ENCODE measurements around the gene CACNA1D.

Gene CACNA1D

GRCh38 chr3:53754325-53754724 lies 259.9 kb downstream of the CACNA1D start:
- no peak for DNase-seq (ENCODE audit: low spot score)

- no peak for DNase-seq (ENCODE audit: low spot score)
These were observed 264.4 kb downstream of the CACNA1D start for GRCh38 chr3:53758846-53759245.

GRCh38 chr3:53763353-53763752 lies 268.9 kb downstream of the CACNA1D start:
- DNase-seq (ENCODE audit: low spot score) = no peak

- DNase-seq (ENCODE audit: low spot score) = no peak
These were observed 269.8 kb downstream of the CACNA1D start for GRCh38 chr3:53764026-53764775.

- DNase-seq (ENCODE audit: low spot score) = no peak
These were observed 271.3 kb downstream of the CACNA1D start for GRCh38 chr3:53765753-53766152.

GRCh38 chr3:53766706-53767105 lies 272.3 kb downstream of the CACNA1D start:
- no peak for DNase-seq (ENCODE audit: low spot score)

- DNase-seq (ENCODE audit: low spot score) = no peak
These were observed 274.4 kb downstream of the CACNA1D start for GRCh38 chr3:53768478-53769459.

- no peak for DNase-seq (ENCODE audit: low spot score)
These were observed 278.2 kb downstream of the CACNA1D start for GRCh38 chr3:53772562-53772961.

GRCh38 chr3:53773021-53773436 lies 278.6 kb downstream of the CACNA1D start:
- DNase-seq (ENCODE audit: low spot score) = no peak

- no peak for DNase-seq (ENCODE audit: low spot score)
These were observed 279.4 kb downstream of the CACNA1D start for GRCh38 chr3:53773611-53774368.

GRCh38 chr3:53774414-53774813 lies 280.0 kb downstream of the CACNA1D start:
- no peak for DNase-seq (ENCODE audit: low spot score)

- no peak for DNase-seq (ENCODE audit: low spot score)
These were observed 280.6 kb downstream of the CACNA1D start for GRCh38 chr3:53775018-53775417.

- no peak for DNase-seq (ENCODE audit: low spot score)
These were observed 281.4 kb downstream of the CACNA1D start for GRCh38 chr3:53775834-53776251.

- no peak for DNase-seq (ENCODE audit: low spot score)
These were observed 282.2 kb downstream of the CACNA1D start for GRCh38 chr3:53776494-53777101.

- no peak for DNase-seq (ENCODE audit: low spot score)
These were observed 283.1 kb downstream of the CACNA1D start for GRCh38 chr3:53777468-53777867.

GRCh38 chr3:53778153-53778552 lies 283.7 kb downstream of the CACNA1D start:
- DNase-seq (ENCODE audit: low spot score) = no peak

- no peak for DNase-seq (ENCODE audit: low spot score)
These were observed 285.8 kb downstream of the CACNA1D start for GRCh38 chr3:53780171-53780570.

- DNase-seq (ENCODE audit: low spot score) = no peak
These were observed 286.4 kb downstream of the CACNA1D start for GRCh38 chr3:53780806-53781205.

- no peak for DNase-seq (ENCODE audit: low spot score)
These were observed 292.6 kb downstream of the CACNA1D start for GRCh38 chr3:53787016-53787415.

GRCh38 chr3:53788038-53788437 lies 293.6 kb downstream of the CACNA1D start:
- DNase-seq (ENCODE audit: low spot score) = no peak

- DNase-seq (ENCODE audit: low spot score) = no peak
These were observed 295.0 kb downstream of the CACNA1D start for GRCh38 chr3:53789459-53789858.

GRCh38 chr3:53790470-53790869 lies 296.1 kb downstream of the CACNA1D start:
- DNase-seq (ENCODE audit: low spot score) = no peak
